Loucy (cell line): ENCODE results near the gene GPC5.

Source experiments
- H2AFZ ChIP-seq: fragments of 200-600 bp; sonication (generic); 2 replicates; pipeline ENCODE4 v1.6.0; 2016; ENCODE audit warnings: antibody characterized with exemption, mild to moderate bottlenecking, low read length, moderate library complexity
- H3F3A ChIP-seq: fragments of 200-600 bp; 2 replicates; pipeline ENCODE4 v1.6.0; 2016; ENCODE audit warnings: antibody characterized with exemption, low read depth, mild to moderate bottlenecking
- H3K27me3 ChIP-seq: fragments of 200-600 bp; sonication (generic); 2 replicates; pipeline ENCODE4 v1.6.1; 2014; ENCODE audit warnings: low read length, mild to moderate bottlenecking; ENCODE audit not compliant: insufficient read depth, poor library complexity, severe bottlenecking
- H3K36me3 ChIP-seq: fragments of 200-600 bp; sonication (generic); 2 replicates; pipeline ENCODE4 v1.6.1; 2016; ENCODE audit warnings: low read length; ENCODE audit not compliant: insufficient read depth
- H3K4me1 ChIP-seq: fragments of 200-600 bp; sonication (generic); 2 replicates; pipeline ENCODE4 v1.5.1; 2014; ENCODE audit warnings: low read length, mild to moderate bottlenecking; ENCODE audit not compliant: insufficient read depth, poor library complexity, severe bottlenecking
- H3K4me2 ChIP-seq: fragments of 200-600 bp; sonication (generic); 2 replicates; pipeline ENCODE4 v1.6.0; 2014; ENCODE audit warnings: antibody characterized with exemption, low read length, low read depth, mild to moderate bottlenecking; ENCODE audit not compliant: poor library complexity, severe bottlenecking
- H3K4me3 ChIP-seq: fragments of 200-600 bp; sonication (generic); 2 replicates; pipeline ENCODE4 v1.5.1; 2014; ENCODE audit warnings: low read length, mild to moderate bottlenecking, mixed read lengths; ENCODE audit not compliant: poor library complexity, severe bottlenecking
- H3K79me2 ChIP-seq: fragments of 200-600 bp; sonication (generic); 2 replicates; pipeline ENCODE4 v1.6.1; 2014; ENCODE audit warnings: low read length; ENCODE audit not compliant: insufficient read depth
- H3K9ac ChIP-seq: fragments of 200-600 bp; sonication (generic); 2 replicates; pipeline ENCODE4 v1.6.0; 2014; ENCODE audit warnings: mild to moderate bottlenecking, low read depth, low read length, moderate library complexity; ENCODE audit not compliant: poor library complexity, severe bottlenecking
- H3K9me2 ChIP-seq: fragments of 200-600 bp; sonication (generic); replicated peaks from 2 replicates; pipeline ENCODE4 v1.6.1; 2016; ENCODE audit warnings: low read depth, low read length, mixed read lengths
- H3K9me3 ChIP-seq: fragments of 200-600 bp; sonication (generic); 2 replicates; pipeline ENCODE4 v1.6.1; 2014; ENCODE audit warnings: mild to moderate bottlenecking, antibody characterized with exemption, low read length, low read depth; ENCODE audit not compliant: insufficient read depth
- H4K20me1 ChIP-seq: fragments of 200-600 bp; sonication (generic); 2 replicates; pipeline ENCODE4 v1.6.0; 2014; ENCODE audit warnings: antibody characterized with exemption, low read length, mild to moderate bottlenecking; ENCODE audit not compliant: insufficient read depth, poor library complexity, severe bottlenecking
- EZH2phosphoT487 ChIP-seq: fragments of 200-600 bp; IDR thresholded peaks from 2 replicates; pipeline ENCODE4 v1.6.1; 2018; ENCODE audit warnings: antibody characterized with exemption, mild to moderate bottlenecking, moderate library complexity, borderline replicate concordance
- TF ChIP-seq, protein P1 (sequence below): fragments of 200-600 bp; sonication (generic); conservative IDR thresholded peaks from 2 replicates; pipeline ENCODE4 v1.5.1; 2014; ENCODE audit warnings: mild to moderate bottlenecking, antibody characterized with exemption, low read length

Gene GPC5

DNA sequence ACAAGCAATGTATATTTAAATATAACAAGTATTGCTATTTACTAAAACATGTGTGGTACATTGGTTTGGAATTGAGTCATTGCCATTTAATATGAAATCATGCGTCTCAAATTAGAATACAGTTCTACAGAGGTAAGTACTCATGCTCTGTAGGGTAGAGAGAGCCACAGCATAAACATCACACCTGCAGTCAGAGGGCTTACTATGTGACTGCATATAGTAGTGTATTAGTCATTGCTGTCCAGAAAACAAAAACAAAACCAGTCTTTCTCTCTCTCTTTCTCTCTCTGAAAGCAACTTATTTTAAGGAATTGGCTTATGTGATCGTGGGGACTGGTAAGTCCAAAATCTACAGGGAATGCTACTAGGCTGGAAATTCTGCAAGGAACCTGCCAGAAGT, 370.3 kb downstream of the GPC5 start:
- Histone ChIP-seq H3K4me3 (no peak overlapping the region), H3K9ac (no peak overlapping the region), H3K9me3 (no peaks in the 10 kb centered on the region), H3K27me3 (no peaks in the 10 kb centered on the region), H3K4me1 (no peaks in the 10 kb centered on the region), H3F3A (no peaks in the 10 kb centered on the region), H2AFZ (no peak overlapping the region), H3K9me2 (no peaks in the 10 kb centered on the region), H3K36me3 (no peaks in the 10 kb centered on the region), H3K79me2 (no peaks in the 10 kb centered on the region), H3K4me2 (no peak overlapping the region), H4K20me1 (no peaks in the 10 kb centered on the region)
- TF ChIP-seq EZH2phosphoT487, result no peak
- TF ChIP-seq, protein P1, sequence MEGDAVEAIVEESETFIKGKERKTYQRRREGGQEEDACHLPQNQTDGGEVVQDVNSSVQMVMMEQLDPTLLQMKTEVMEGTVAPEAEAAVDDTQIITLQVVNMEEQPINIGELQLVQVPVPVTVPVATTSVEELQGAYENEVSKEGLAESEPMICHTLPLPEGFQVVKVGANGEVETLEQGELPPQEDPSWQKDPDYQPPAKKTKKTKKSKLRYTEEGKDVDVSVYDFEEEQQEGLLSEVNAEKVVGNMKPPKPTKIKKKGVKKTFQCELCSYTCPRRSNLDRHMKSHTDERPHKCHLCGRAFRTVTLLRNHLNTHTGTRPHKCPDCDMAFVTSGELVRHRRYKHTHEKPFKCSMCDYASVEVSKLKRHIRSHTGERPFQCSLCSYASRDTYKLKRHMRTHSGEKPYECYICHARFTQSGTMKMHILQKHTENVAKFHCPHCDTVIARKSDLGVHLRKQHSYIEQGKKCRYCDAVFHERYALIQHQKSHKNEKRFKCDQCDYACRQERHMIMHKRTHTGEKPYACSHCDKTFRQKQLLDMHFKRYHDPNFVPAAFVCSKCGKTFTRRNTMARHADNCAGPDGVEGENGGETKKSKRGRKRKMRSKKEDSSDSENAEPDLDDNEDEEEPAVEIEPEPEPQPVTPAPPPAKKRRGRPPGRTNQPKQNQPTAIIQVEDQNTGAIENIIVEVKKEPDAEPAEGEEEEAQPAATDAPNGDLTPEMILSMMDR, result no peak

DNA sequence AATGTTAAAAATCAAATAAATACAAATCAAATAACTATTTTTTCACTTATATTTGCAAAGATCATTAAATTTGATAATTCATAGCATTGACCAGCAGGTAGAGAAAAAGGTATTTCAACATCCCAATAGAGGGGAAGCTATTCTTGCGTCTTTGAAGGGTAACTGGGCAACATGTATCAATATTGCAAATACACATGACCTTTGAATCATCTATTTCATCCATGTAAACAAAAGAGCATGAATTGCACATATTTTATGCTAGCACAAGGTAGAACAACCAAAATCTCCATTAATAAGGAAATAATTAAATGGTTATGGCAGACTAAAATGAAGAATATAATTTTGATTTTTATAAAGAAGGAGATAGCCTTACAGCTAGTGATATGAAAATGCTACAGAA, 372.8 kb downstream of the GPC5 start:
- Histone ChIP-seq H3F3A (no peaks in the 10 kb centered on the region), H2AFZ (no peak overlapping the region), H4K20me1 (no peaks in the 10 kb centered on the region), H3K9me3 (no peaks in the 10 kb centered on the region), H3K4me1 (no peaks in the 10 kb centered on the region), H3K4me3 (no peak overlapping the region), H3K27me3 (no peaks in the 10 kb centered on the region), H3K9me2 (no peaks in the 10 kb centered on the region), H3K4me2 (no peak overlapping the region), H3K79me2 (no peaks in the 10 kb centered on the region), H3K9ac (no peak overlapping the region), H3K36me3 (no peaks in the 10 kb centered on the region)
- TF ChIP-seq EZH2phosphoT487, result no peak
- TF ChIP-seq, protein P1, result no peak

DNA sequence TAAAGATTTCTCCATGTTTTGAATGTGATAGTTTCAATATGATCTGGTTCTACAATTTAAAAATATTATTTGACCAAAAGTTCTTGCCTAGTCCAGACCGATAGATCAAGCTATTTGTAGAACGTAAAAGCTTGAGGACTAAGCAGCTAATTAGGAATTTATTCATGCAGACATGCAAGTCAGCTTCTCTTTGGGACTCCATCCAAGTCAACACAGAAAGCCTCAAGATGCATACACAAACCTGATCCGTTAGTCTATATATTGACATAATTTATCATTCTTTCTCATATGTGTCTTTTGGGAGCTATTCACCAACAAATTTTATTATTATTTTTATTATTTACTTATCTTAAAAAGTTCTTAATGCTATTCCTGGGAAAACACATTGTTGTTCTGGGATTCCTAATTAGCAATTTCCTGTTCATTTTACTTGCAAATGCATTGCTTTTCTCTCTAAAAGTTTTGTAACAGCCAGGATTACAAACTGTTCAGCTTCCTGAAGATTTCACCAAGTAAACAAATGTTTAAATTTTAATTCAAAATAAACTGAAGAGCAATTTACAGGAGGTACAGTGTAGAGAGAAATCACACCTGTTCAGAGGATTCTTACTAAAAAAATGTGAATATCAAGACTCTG, 375.3 kb downstream of the GPC5 start:
- TF ChIP-seq, protein P1, result no peak
- no peak for TF ChIP-seq EZH2phosphoT487
- no peak overlapping the region for H3K9ac ChIP-seq
- no peaks in the 10 kb centered on the region for H3K27me3 ChIP-seq
- H3K9me2 ChIP-seq, result no peaks in the 10 kb centered on the region
- H2AFZ ChIP-seq, result no peak overlapping the region
- H4K20me1 ChIP-seq, result no peaks in the 10 kb centered on the region
- no peaks in the 10 kb centered on the region for H3K4me1 ChIP-seq
- no peaks in the 10 kb centered on the region for H3K79me2 ChIP-seq
- H3K4me2 ChIP-seq, result no peak overlapping the region
- H3F3A ChIP-seq, result no peaks in the 10 kb centered on the region
- no peaks in the 10 kb centered on the region for H3K36me3 ChIP-seq
- H3K9me3 ChIP-seq, result no peaks in the 10 kb centered on the region
- H3K4me3 ChIP-seq, result no peak overlapping the region
